Stimulated activated CD4-positive, alpha-beta T cell treated with anti-CD3 and anti-CD28 coated beads, TNF-alpha, amount 100 ng/mL, for 24 hours (primary cell): ENCODE results near the gene PDE4D.

Experiments used
- DNase-seq, 3 experiments: peaks; one replicate each; pipeline ENCODE4 v3.0.0-alpha.2; 2020; ENCODE audit warnings: low read depth in 3 of 3

PDE4D gene

DNA sequence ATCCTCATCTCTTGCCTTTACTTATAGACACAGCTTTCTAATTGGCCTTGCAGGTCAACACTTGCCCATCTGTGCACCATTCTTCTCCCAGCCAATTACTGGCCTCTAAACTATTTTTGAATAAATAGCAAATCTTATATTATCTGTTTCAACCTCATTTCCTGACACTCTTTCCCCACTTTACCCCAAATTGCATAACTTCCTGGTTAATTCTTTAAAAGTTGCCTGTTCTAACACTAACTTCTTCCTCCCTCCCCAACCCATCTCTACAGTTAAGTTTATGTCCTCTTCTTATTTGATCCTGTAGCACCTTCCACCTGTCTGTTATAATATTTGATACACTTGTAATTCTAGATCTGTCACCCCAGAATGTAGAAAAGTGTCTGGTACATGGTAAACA is 372.1 kb downstream of the PDE4D start:
- no peak for DNase-seq

DNA sequence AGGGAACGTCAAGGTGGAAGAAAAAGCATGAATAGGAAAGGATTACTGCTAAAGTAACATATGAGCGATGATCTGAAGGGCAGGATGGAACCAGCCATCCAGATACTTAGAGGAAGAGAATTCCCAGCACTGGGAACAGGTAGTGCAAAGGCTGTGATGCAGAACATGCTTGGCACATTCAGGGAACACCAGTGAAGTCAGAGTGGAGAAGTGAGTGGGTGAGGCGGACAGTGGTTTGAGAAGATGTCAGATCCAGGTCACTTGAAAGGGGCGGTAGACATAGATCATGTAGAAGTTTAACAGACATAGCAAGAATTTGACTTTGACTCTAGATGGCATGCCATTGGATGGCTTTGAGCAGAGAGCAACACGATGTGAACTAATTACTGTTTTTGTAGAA is 374.2 kb downstream of the PDE4D start:
- DNase-seq, result no peak

DNA sequence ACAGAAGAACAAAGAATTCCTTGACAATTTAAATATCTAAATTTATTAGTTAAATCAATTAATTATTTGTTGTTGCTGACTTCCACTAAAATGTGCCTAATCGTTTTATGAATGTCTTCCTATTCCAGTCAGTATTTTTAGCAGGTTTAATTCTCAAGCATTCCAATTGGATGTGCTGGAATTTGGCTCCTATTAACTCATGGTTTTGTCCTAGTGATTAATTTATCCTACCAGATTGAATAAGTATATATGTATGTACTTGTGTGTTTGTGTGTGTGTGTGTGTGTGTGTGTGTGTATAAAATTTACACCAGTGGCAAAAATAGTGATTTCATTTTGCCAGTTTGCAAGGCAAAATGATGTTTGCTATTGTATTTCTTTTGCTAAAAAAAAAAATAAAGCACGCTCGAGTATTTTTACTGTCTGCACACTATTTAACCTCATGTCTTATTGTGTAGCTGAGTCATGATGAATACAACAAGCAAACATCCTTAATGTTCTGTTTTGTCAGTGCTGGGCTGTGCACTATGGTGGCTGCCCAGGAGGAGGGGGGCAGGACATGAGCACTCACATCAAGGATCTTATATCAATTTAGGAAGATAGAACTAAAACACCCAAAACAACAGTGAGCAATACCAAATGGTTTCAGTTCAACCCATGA is 375.5 kb downstream of the PDE4D start:
- no peak for DNase-seq

DNA sequence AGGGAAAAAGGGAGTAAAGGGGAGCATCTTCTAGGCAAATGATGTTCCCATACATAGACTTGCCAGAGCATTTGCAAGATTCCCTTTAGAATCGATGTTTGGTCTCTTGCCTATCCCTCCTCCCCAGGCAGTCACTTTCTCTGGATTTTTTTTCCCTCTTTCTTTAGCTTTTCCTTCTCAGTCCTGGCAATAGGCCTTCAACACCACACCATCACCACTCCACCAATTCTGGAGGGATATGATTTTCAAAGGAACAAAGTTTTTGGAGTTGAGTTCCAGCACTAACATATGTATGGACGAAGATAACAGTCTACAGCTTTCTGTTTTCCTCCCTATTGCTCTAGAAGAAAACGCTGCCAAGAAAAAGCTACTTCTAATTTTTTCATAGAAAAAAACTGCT is 377.4 kb downstream of the PDE4D start:
- no peak for DNase-seq

DNA sequence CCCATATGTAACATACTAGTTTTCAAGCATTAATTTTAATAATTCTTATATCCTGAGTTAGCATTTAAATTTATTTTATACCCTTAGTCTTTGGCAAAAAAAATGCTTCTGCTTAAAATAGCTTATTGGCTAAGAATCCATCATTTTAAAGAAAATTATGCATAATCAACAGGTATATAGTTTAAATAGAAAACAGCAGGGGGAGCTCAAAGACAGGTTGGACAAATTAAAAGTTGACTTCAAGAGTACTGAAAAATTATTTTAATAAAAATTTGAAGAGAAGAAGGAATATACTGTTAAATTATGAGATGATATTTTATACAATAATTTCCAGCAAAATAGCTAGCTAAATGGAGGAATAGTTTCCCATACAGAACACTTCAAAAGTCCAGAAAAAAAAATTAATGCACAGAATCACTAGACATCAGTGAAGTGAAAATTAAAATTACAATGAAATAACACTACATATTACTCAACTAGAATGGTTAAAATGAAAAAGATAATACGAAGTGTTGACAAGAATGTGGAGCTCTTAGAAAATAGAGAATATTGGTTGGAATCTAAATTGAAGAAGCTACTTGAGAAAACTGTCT is 387.1 kb downstream of the PDE4D start:
- no peak for DNase-seq

DNA sequence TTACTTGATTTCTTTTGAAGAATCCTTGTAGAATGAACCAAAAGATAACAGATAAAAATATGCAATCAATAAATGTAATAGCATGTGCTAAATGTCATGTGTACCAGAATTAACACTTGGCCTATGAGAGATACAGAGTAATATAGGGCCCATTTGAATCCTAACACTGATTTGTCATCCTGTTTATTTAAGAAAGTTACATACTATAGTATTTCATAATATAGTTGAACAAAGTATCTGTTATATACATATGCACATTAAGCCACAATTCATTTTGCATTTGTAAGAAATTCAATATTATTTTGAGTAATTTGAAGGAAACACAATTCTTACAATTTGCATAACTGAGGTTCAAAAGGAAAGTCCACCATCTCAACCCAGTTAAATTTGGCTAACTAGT is 389.5 kb downstream of the PDE4D start:
- no peak for DNase-seq

DNA sequence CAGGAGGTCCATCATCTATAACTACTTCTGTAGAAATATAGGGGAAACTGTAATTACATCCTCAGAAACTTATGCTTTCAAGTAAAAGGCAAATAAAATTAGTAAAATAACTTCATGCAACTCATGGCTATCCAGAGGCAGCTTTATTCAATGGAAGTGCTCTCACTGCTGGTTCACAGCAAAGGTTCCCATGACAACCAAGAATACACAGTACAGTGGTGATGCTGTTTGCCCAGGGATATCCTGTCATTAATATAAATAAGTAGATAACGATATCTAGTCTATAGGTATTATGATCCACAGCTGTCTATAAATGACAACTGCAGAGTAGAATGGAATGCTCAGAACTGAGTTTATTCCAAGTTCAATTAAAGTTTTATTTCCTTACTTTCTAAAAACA is 390.3 kb downstream of the PDE4D start:
- no peak for DNase-seq

DNA sequence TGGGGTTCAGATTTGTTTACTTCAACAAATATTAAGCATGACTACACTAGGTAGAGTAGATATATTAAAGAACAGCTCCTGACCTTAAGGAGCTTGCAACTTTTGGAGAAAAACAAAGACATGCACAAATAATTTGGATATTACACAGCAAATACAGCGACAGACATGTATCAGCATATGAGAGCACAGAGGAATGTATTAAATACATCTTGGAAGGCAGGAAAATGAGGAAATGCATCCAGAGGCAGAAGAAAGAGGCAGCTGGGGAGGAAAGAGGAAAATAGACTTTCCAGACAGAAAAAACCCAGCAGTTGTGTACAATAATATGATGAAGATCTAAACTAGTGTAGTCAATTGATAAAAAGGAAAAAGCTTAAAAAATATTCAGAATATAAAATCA is 392.2 kb downstream of the PDE4D start:
- no peak for DNase-seq

DNA sequence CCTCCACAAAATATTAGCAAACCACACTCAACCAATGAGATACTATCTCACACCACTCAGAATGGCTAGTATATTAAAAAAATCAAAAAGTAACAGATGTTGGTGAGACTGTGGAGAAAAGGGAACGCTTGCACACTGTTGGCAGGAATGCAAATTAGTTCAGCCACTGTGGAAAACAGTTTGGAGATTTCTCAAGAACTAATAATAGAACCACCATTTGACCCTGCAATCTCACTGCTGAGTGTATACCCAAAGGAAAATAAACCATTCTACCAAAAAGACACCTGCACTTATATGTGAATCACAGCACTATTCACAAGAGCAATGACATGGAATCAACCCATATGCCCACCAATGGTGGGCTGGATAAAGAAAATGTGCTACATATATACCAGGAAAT is 393.5 kb downstream of the PDE4D start:
- no peak for DNase-seq

DNA sequence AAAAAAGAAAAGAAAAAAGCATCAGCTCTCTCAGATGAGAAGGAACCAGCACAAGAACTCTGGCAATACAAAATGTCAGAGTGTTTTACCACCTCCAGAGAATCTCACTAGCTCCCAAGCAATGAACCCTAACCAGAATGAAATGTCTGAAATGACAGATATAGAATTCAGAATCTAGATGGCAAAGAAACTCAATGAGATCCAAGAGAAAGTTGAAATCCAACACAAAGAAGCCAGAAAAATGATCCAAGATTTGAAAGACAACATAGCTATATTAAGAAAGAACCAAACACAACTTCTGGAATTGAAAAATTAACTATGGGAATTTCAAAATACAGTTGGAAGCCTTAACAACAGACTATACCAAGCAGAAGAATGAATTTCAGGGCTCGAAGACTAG is 396.3 kb downstream of the PDE4D start:
- no peak for DNase-seq

DNA sequence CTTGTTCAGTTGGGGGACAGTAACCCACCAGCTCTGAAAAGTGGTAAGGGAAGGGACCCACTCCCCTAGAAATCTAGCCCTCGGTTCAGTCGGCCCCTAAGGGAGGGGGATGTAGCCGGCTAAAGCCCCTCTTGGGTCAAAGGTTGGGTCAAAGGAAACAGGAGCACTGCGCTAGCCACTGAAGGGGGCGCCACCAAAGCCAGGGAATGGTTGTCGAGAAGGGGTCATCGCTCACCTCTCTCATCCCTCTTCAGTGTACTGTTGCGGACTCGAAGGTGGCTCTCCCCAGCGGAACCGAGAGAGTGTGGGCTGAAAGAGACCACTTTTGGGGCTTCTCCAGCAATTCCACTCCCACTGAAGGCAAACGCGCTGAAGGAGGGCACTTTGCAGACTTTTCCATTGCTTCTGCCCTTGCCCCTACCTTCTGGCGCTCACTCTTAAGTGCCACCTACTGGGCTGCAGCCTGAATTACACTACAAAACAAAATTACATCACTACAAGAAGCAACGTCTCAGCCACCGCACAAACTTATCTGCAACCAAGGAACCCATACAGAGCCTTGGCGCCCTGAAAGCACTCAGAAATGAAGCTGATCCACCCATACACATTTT is 396.9 kb downstream of the PDE4D start:
- peak in 1 of 3 experiments; percentile 0 for DNase-seq

DNA sequence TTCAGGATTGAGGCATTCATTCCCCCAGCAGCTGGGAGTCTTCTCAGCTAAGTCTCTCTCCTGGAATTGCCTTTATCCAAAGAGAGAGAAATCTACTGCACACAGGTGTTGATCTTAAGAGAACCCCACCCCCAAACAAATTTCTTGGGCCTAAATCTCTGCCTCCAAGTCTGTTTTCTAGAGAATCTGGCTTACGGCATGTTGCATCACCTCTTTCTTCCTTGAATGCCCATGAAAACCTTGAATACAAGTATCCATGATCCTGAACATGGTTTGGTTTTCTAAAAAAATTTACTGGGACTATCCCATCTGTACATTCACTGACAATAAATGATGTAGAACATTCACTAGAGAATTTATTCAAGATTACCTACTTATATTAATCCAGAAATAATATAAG is 401.6 kb downstream of the PDE4D start:
- DNase-seq, result no peak

DNA sequence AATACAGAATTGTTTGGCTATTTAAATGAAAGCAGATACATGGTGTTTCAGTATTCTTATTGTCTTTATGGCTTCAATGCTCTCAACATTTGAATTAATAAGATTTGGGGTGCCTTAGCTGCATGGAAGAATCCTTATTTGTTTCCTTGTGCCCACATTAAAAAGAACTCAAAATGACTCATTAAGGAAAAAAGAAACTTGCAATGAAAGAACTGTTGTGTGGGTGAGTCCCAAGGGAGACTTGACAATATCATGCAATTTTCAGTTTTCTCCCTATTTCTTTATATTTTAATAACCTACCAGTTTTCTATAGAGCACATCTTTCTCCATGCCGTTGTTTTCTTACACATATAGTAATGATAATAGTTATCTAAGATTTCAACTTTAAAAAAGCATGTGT is 404.0 kb downstream of the PDE4D start:
- DNase-seq, result no peak

DNA sequence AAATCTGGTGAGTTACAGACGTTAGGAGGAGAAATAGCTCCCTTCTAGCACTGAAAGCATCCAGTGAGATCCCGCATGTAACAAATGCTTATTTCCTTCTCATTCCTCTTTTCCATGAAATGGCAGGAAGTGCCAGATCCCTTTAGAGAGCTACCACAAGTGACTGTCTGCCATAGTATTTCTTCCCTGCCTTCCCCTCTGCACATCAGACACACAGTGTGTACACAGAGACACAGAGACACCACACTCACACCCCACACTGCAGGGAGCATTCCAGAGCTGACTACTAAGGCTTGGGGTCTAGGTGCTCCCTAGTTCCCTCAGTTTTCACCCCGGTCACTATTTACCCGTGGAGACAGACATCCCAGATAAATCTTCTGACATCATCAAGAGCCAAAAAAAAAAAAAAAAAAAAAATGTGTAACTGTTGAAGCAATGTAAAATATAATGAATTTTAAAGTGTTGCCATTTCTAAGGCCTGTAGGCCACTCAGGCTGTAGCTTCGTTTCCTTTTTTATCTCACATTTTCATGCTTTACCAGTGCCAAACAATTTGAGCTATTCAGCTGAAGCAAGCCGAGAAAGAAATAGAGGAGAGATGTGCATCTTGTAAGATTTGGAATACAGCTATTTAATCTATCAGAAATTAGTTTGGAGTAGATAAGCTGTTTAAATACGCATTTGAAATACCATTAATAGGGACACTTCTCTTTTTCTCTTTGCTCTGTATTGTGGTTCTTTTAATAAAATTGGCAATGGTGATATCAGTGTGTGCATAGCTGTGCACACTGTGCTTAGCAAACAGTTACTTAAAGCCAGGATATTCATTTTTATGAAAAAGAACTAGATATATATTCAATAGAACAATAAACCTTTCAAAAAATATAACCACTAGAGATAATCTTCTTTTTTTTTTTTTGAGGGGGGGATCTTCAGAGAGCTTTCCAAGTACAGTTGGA is 405.5 kb downstream of the PDE4D start:
- no peak for DNase-seq

DNA sequence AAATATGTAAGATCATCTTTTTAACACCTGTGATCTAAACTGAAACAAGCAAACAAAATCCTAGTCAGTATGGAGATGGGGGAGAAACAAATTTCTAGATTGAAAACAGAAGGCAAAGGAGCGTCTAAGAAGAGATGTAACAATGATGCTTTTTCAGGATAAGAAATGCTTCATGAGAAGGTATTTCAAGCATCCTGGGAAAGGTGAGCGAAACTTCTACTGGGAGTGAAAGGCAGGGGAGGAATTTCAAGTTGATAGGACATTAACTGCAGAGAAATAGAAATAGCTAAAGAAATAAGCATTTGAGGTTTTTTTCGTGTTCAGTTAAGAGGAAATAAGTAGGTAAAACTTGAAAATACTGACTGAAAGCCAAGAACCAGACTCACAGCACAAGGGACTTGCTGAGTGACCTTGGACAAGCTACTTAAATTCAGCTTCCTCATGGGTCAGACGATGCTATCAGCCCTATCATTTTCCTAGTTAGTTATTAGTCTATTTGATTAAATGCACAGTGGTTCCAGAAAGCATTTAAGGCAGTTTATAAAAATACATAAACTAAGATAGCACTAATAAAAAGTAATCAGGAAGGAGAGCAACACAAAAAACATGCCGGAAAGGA is 406.3 kb downstream of the PDE4D start:
- DNase-seq, result no peak

DNA sequence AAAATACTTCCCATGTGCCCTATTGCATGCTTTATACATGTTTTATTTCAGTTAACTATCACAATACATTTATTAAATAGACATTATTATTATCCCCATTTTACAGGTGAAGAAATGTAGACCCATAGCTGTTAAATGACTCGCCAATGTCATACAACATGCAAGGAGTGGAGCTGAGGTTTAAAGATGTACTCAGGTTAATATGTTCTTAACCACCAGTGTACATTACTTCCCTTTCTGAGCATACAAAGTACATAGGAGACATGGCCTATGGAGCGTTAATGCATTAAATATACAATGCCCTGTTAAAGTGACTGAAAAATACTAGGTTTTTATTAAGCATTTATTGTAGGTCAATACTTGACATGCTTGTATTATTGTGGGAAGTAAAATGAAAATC is 407.0 kb downstream of the PDE4D start:
- DNase-seq, result no peak

DNA sequence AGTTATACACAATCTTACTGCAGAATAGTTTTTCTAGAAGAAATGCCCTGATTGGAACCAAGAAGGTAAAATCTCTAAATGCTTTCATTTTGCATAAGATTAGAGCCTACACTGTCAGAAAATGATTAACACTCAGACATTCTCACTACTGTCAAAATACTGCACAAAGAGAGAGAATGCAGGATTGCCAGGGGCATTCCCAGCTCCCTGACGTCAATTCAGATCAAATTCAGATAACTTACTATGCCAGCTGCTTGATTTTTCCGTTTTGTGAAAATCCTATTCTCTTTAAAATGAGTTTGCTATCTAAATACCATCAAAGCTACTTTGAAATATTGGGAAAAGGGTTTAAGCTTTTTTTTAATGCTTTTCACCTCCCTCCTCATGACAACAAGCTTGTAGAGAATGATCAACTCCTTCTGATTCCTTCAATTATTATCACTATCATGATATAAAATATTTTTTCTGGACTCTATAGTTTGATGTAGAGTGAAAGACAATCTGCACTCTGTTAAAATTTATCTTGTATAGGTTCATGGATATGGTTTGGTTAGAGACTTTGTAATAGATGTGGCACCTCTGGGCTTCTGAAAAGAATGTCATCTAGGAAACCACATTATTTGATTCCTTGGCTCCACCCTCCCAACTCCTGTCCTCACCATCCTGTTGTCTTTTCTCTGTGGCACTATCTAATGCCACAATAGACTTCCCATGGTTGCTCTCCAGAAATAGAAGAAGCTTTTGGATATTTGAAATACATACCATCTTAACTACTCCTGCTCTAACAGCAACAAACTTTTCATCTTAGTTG is 407.7 kb downstream of the PDE4D start:
- no peak for DNase-seq

DNA sequence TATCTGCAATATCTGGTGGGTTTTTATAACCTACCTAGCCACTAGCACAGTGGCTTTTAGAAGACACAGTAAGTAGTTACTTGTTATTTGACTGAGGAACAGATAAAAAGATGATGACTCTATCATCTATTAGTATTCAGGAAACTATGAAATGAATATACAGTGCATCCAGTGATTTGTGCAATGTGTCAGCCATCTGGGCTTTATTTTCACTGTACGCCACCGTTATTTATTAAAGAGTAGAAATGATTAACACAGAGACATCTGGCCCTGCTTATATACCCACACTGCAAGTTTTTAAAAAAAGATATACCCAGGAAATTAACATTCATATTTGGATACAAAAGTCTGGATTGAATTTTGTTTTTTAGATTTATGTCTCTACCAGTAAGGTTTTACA is 408.4 kb downstream of the PDE4D start:
- DNase-seq, result no peak

DNA sequence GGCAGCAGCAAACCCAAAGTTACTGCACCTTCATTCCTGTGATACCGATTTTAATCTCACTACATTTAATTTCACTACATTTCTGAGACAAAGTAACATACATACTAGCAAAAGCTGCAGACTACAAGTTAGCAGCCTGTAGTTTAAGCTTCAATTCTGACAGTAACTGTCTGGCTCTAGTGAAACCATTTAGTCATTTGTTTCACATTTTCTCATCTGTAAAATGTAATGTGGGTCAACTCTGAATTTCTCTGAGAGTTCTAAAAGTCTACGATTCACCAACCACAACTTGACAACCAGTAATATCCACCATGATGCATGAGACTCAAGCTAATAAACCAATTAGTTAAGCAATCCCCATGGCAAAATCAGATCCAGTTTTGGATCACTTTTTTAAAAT is 408.9 kb downstream of the PDE4D start:
- no peak for DNase-seq

DNA sequence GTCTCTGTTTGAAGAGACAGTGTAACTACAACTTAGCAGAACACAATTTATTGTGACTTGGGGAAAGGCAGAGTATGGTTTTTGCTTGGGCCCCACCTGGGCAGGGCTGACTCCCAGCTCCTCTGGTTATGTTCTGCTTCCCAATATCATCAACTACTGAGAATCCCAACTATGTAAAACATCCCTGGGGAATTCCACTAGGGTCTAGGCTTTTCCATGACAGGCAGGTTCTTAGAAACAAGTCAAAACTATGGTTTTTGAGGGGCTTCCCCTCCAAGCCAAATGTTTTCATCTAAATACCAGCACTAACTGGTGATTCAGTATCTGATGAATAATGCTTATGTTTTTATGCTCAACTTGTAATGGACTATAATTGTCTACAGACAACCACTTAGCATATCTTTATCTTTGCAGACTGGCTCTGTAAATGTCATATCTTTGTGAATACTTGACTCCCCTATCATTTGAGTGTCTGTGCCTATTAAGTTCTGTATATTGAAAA is 409.5 kb downstream of the PDE4D start:
- DNase-seq, result no peak

DNA sequence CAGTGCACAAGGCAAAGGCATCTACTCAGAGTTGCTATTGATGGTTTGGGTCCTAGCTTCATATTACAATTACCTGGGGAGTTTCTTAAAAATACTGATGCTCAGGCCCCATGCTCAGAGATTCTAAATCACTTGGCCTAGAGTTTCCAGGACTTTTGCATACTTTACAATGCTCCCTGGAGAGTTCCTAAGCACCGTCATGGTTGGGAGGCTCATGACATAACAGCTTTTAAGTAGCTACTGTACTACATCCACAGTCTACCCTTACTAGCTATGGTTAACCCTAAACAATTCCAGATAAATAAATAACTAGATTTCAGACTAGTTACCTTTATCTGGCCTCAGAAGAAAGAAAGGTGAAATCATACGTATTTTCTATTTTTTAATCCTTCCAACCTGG is 414.4 kb downstream of the PDE4D start:
- no peak for DNase-seq
